OCI-LY3 (cell line): Measurements from ENCODE around the gene SH3PXD2A.

Source experiments
- CTCF ChIP-seq: fragments of 200-600, 300-600 bp; sonication (generic); IDR thresholded peaks from 2 replicates; pipeline ENCODE4 v1.5.1; 2014; ENCODE audit warnings: antibody characterized with exemption, low read length, low read depth
- EZH2phosphoT487 ChIP-seq: fragments of 200-600 bp; shearing (Covaris generic); IDR thresholded peaks from 2 replicates; pipeline ENCODE4 v1.6.1; 2018; ENCODE audit warnings: antibody characterized with exemption, mixed run types, low read depth

DNA sequence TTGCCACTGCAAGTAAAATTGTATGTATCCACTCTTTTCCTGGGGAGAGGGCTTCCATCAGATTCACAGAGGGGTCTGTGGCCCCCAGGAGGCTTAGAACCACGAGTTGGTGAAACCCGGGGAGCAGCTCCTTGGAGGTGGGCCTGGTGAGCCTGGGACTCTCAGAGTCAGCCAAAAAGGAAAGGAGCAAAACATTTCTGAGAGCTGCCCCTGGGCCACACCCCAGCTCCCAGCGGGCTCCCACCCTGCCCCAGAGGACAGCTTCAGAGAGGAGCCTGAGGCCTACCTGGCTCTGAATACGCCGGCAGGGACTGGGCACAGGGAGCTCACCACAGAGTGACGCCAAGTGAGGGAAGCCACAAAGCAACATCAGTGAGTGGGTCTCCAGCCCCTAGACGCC is 56.9 kb downstream of the SH3PXD2A start:
- no peak for TF ChIP-seq CTCF
- TF ChIP-seq EZH2phosphoT487, result no peak
